K562 (cell line): ENCODE results near the gene ABLIM2. TPM values are rescaled to one million over a fixed set of nuclear protein-coding genes. Genes with fewer than 3 reads are reported as not detected.

Source experiments
- ATAC-seq: fragments of 200-7000 bp; cut with Tn5 transposase; 3 replicates; pipeline ENCODE4 v1.9.1; 2020; ENCODE audit warnings: moderate library complexity
- BruUV-seq: library from RNA; stranded (reverse); fragments of 400-500 nt; replicated peaks from 2 replicates; lab custom pipeline; 2021; lab: Mats Ljungman, UMichigan
- CTCF ChIA-PET: fragments of 300-600 bp; formaldehyde crosslinking; extraction: SDS; loops from one replicate; lab custom pipeline; 2021; ENCODE audit warnings: low intra/inter-chr PET ratio; lab: Yijun Ruan, JAX
- POLR2A ChIA-PET: fragments of 300-600, 350-650 bp; sonication (Branson Sonifier 250); formaldehyde crosslinking; extraction: SDS; loops from one replicate; lab custom pipeline; 2021; ENCODE audit warnings: antibody characterized with exemption, inconsistent platforms; lab: Yijun Ruan, JAX
- DNase-seq, 4 experiments: peaks; one replicate each; pipeline versions ENCODE4 v3.0.0 to v3.0.0-alpha.2; 2011 to 2018; ENCODE audit warnings: low spot score in 3 of 4, mixed read lengths in 3 of 4; ENCODE audit errors: extremely low read depth in 1 of 4
- FAIRE-seq: peaks from 2 replicates; lab custom pipeline; 2011; peaks lifted over from hg19 to GRCh38; lab: Jason Lieb, UNC
- H2AFZ ChIP-seq: 2 replicates; pipeline ENCODE4 v1.6.0; 2011; ENCODE audit warnings: low read depth, low read length, control low read depth, inconsistent platforms
- H3K27ac ChIP-seq: fragments of 200-600 bp; 3 replicates; pipeline ENCODE4 v1.8.0; 2011; ENCODE audit warnings: low read depth, mild to moderate bottlenecking, control low read depth, inconsistent platforms, low read length, moderate library complexity, mixed read lengths; ENCODE audit errors: extremely low read depth
- H3K27me3 ChIP-seq, 2 experiments: fragments of 300-600 bp in 1 of 2; 2 replicates in 1 of 2; 3 replicates in 1 of 2; pipeline versions ENCODE4 v1.6.0 to v1.8.0; 2011; ENCODE audit warnings: inconsistent platforms in 2 of 2, low read length in 2 of 2, mild to moderate bottlenecking in 1 of 2, mixed read lengths in 1 of 2, moderate library complexity in 1 of 2; ENCODE audit not compliant: control insufficient read depth in 2 of 2, insufficient read depth in 2 of 2
- H3K36me3 ChIP-seq: fragments of 300-600 bp; 3 replicates; pipeline ENCODE4 v1.8.0; 2011; ENCODE audit warnings: mild to moderate bottlenecking, low read length, inconsistent platforms; ENCODE audit not compliant: control insufficient read depth, insufficient read depth
- H3K4me1 ChIP-seq, 2 experiments: fragments of 200-600 bp in 1 of 2; replicated peaks in 1 of 2; 2 replicates in 1 of 2; 3 replicates in 1 of 2; pipeline versions ENCODE4 v1.5.1 to v1.8.0; 2011; ENCODE audit warnings: inconsistent platforms in 2 of 2, low read length in 2 of 2, mild to moderate bottlenecking in 1 of 2, mixed read lengths in 1 of 2, moderate library complexity in 1 of 2; ENCODE audit not compliant: control insufficient read depth in 2 of 2, insufficient read depth in 2 of 2
- H3K4me2 ChIP-seq: 2 replicates; pipeline ENCODE4 v1.6.1; 2011; ENCODE audit warnings: low read length, control low read depth, inconsistent platforms, mixed read lengths; ENCODE audit not compliant: insufficient read depth
- H3K4me3 ChIP-seq: fragments of 200-600 bp; sonication (generic), shearing (Covaris generic); 2 replicates; pipeline ENCODE4 v1.5.1; 2016; ENCODE audit warnings: control low read depth, inconsistent platforms
- H3K79me2 ChIP-seq: fragments of 200-600 bp; 3 replicates; pipeline ENCODE4 v1.8.0; 2011; ENCODE audit warnings: low read length, inconsistent platforms; ENCODE audit not compliant: control insufficient read depth, insufficient read depth
- H3K9ac ChIP-seq, 2 experiments: 2 replicates each; pipeline versions ENCODE4 v1.6.0 to v1.6.1; 2011; ENCODE audit warnings: low read depth in 2 of 2, low read length in 2 of 2, control low read depth in 1 of 2, inconsistent platforms in 1 of 2, mild to moderate bottlenecking in 1 of 2, mixed read lengths in 1 of 2; ENCODE audit not compliant: insufficient read depth in 1 of 2
- H3K9me1 ChIP-seq: one replicate; pipeline ENCODE4 v1.6.0; 2011; ENCODE audit warnings: inconsistent platforms, mild to moderate bottlenecking, low read length, moderate library complexity; ENCODE audit not compliant: control insufficient read depth, insufficient read depth
- H3K9me3 ChIP-seq: replicated peaks from 2 replicates; pipeline ENCODE4 v1.5.1; 2011; ENCODE audit warnings: low read depth, low read length, inconsistent platforms; ENCODE audit not compliant: control insufficient read depth, insufficient read depth
- H4K20me1 ChIP-seq: replicated peaks from 2 replicates; pipeline ENCODE4 v1.6.1; 2011; ENCODE audit warnings: low read length, inconsistent platforms, mixed read lengths; ENCODE audit not compliant: control insufficient read depth, insufficient read depth
- ARID3A ChIP-seq: IDR thresholded peaks from 2 replicates; pipeline ENCODE4 v1.6.1; 2012; ENCODE audit warnings: low read depth, low read length, improper control_type of control experiment, borderline replicate concordance
- CTCFL ChIP-seq: IDR thresholded peaks from 2 replicates; pipeline ENCODE4 v1.6.1; 2011; ENCODE audit warnings: borderline replicate concordance, low read depth, mild to moderate bottlenecking, moderate library complexity, low read length; ENCODE audit not compliant: insufficient read depth, poor library complexity, severe bottlenecking
- ELF2 ChIP-seq: fragments of 250-450 bp; sonication (Bioruptor Pico); IDR thresholded peaks from 2 replicates; pipeline ENCODE4 v1.5.0; 2021; ENCODE audit warnings: mild to moderate bottlenecking
- IRF9 ChIP-seq: fragments of 450-650 bp; IDR thresholded peaks from 2 replicates; pipeline ENCODE4 v1.6.1; 2016; ENCODE audit warnings: missing biosample characterization, missing genetic modification characterization
- MAFK ChIP-seq: IDR thresholded peaks from 2 replicates; pipeline ENCODE4 v1.6.1; 2011; ENCODE audit warnings: low read length, improper control_type of control experiment
- MTA2 ChIP-seq: fragments of 450-650 bp; IDR thresholded peaks from 2 replicates; pipeline ENCODE4 v1.6.1; 2016; ENCODE audit warnings: low read depth
- ZNF551 ChIP-seq: fragments of 250-450 bp; sonication (Bioruptor Pico); IDR thresholded peaks from 2 replicates; pipeline ENCODE4 v1.5.0; 2021; ENCODE audit warnings: mild to moderate bottlenecking, moderate library complexity
- WGBS: fragments of 100-300 bp; shearing (Covaris generic); methylation state at CpG from one replicate; pipeline ENCODE4 v1.1.6; 2016; ENCODE audit warnings: low coverage, mixed read lengths; ENCODE audit not compliant: insufficient coverage; ENCODE audit errors: missing lambda C conversion rate; 5-methylcytosine and 5-hydroxymethylcytosine counted together
- in situ Hi-C: fragments of 300-500 bp; cut with MboI; formaldehyde crosslinking; loops from 4 replicates; pipeline ENCODE4 v1.15.0; 2018; ENCODE audit warnings: inconsistent platforms, mixed read lengths
- intact Hi-C: fragments of 100-400 bp; cut with micrococcal nuclease; formaldehyde crosslinking; loops from 2 replicates; pipeline ENCODE4 v1.14.2; 2022
- polyA plus RNA-seq, 8 experiments: library from polyadenylated mRNA; depleted of rRNA in 4 of 8; stranded (reverse) in 5 of 8; unstranded in 3 of 8; fragments of >200 nt; fragmentation: Nextera tagmentation in 2 of 8; fragmentation: Illumina TruSeq in 1 of 8; extraction: Ambion mirVana in 2 of 8; extraction: Trizol in 1 of 8; gene quantifications; 2 replicates each; pipeline versions ENCODE4 v1.2.1 to v1.2.3, GENCODE V29; 2011 to 2014; ENCODE audit warnings: inconsistent platforms in 1 of 8, missing spikeins in 1 of 8
- total RNA-seq, 7 experiments: library from RNA; depleted of rRNA in 6 of 7; stranded (reverse); fragments of >200 nt in 6 of 7; fragmentation: Illumina TruSeq in 2 of 7; extraction: Trizol in 2 of 7; gene quantifications; 2 replicates each; pipeline versions ENCODE4 v1.2.1 to v1.2.3, GENCODE V29; 2011 to 2021; ENCODE audit warnings: low replicate concordance in 1 of 7
- TF ChIP-seq, protein P1 (sequence below): fragments of 450-650 bp; IDR thresholded peaks from 2 replicates; pipeline ENCODE4 v1.6.1; 2016; ENCODE audit warnings: borderline replicate concordance

ABLIM2 gene
- total and polyA plus RNA-seq, 9 of the 15 experiments (the other 6 are each of a cell fraction or from before 2014, with no cell fraction given): not detected

DNA sequence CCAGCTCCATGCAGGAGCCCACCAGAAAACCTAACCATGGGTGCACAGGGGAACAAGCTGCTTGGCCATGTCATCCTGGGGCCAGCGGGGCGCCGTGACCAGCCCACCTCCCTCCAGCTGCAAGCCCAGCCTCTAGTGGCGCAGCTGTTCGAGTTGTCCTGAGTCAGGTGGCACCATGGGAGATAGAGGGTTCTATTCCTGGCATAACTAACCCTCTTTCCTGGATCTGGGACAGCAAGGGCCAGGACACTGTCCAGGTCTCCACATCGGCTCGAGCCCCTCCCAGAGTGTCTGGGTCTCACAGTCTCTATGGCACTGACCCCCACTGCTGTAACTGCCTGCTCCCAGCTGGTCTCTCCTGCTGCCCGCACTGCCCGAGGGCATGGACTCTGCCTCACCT is 16.7 kb downstream of the ABLIM2 start:
- H3K4me2 ChIP-seq: no peak overlapping the region
- H3K27me3 ChIP-seq: peaks cover 13 to 48% of the 10 kb centered on the region in 2 experiments; a peak in 4 of 5 replicates
- H3K4me1 ChIP-seq: 0 out of 5 replicates have a peak, but pooled peaks cover 0 to 3% of the 10 kb centered on the region in 2 experiments
- H3K27ac ChIP-seq: no peak overlapping the region
- no peaks in the 10 kb centered on the region; the same call in 1 of the 2 replicates for H4K20me1 ChIP-seq
- ATAC-seq (no peak), DNase-seq (no peak), FAIRE-seq (no peak)
- H3K9me1 ChIP-seq: no peaks in the 10 kb centered on the region
- ChIA-PET CTCF (no interaction called here), POLR2A (no interaction called here)
- TF ChIP-seq ARID3A (no peak), CTCFL (no peak), MAFK (no peak), IRF9 (tag) (no peak), ZNF551 (CRISPR knock-in tag) (no peak), ELF2 (CRISPR knock-in tag) (no peak), MTA2 (no peak)
- TF ChIP-seq, protein P1, sequence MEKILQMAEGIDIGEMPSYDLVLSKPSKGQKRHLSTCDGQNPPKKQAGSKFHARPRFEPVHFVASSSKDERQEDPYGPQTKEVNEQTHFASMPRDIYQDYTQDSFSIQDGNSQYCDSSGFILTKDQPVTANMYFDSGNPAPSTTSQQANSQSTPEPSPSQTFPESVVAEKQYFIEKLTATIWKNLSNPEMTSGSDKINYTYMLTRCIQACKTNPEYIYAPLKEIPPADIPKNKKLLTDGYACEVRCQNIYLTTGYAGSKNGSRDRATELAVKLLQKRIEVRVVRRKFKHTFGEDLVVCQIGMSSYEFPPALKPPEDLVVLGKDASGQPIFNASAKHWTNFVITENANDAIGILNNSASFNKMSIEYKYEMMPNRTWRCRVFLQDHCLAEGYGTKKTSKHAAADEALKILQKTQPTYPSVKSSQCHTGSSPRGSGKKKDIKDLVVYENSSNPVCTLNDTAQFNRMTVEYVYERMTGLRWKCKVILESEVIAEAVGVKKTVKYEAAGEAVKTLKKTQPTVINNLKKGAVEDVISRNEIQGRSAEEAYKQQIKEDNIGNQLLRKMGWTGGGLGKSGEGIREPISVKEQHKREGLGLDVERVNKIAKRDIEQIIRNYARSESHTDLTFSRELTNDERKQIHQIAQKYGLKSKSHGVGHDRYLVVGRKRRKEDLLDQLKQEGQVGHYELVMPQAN: no peak
- no peak overlapping the region for H2AFZ ChIP-seq
- no peak overlapping the region for H3K4me3 ChIP-seq
- BruUV-seq: no TSS peak
- H3K9ac ChIP-seq: no peak overlapping the region
- H3K9me3 ChIP-seq: no peaks in the 10 kb centered on the region
- H3K36me3 ChIP-seq: no peaks in the 10 kb centered on the region
- no peaks in the 10 kb centered on the region for H3K79me2 ChIP-seq
- intact Hi-C loops: no loop called here
- 2% methylated on average over 9 of the region's 9 CpGs for WGBS
- in situ Hi-C loops: no loop called here
